Right hindlimb (tissue), 1 donor: ENCODE data around the gene PNMA8C.
A peak's percentile ranks its signal among the peaks of the same experiment; 100 is the strongest.

Experiments used
- DNase-seq: peaks from one replicate; pipeline ENCODE4 v3.0.0-alpha.2; 2018

PNMA8C gene

GRCh38 chr19:46428239-46429135 lies at the start of gene PNMA8C:
Gene PNMA8C (minus strand): TSS chr19:46428936. CDS start chr19:46428359, 577 bp downstream.
- peak; percentile 85 for DNase-seq

- DNase-seq, result no peak
Measured at GRCh38 chr19:46475986-46476385, 47.2 kb upstream of the PNMA8C start.

DNA sequence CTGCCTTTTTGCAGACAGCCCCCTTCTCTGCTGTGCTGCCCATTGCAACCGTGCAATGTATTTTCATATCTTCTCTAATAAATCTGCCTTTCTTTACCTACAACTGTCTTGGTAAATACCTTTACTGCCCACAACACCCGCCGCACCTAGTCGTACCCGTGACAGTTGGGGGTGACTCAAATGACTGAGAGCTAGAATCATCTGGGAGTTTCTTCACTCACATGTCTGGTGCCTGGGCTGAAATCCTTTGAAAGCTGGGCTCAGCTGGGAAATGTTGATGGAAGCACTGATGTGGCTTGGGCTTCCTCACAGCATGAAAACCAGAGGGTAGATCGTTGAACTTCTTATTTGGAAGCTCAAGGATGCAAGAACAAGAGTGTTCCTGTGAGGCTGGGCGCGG lies 45.5 kb upstream of the PNMA8C start:
- no peak for DNase-seq

- DNase-seq, result no peak
Measured at GRCh38 chr19:46472592-46472991, 43.9 kb upstream of the PNMA8C start.

DNA sequence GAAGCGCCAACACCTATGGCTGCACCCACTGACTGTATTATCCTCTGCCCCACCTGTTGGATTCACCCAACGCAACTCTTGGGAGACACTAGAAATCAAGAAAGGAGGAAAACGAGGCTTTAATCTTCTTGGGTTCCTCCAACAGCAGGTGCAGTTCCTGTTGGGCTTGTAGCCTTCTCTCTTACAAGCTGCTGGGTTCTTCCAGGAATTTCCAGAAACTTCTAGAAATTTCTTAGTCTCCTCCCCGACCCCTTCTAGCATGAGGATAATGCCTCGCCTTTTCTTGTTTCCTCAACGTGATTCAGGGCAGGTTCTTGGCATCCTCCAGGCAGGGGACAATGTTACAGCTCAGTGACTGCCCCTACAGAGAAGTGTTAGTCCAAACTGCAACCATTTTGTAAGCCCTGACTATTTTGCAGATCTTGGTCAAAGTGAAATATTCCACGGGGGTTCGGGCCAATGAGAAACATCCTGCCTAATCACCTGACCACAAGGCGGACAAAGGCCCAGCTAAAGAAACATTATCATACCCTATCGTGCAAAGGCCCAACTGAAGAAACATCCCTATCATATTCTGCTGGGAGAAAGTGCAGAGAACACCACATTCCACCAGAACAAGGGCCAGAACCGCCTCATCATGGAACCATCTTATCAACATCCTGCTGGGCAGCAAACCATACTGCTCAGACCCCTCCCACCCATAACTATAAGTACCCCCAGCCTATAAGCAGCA lies 43.2 kb upstream of the PNMA8C start:
- DNase-seq, result no peak

GRCh38 chr19:46471116-46471733 lies 42.5 kb upstream of the PNMA8C start, which contains the start of gene PNMA8A:
Gene PNMA8A (minus strand): TSS chr19:46471563. CDS start chr19:46471035, 528 bp downstream.
- DNase-seq, result peak; percentile 94

GRCh38 chr19:46470376-46470775 lies 41.6 kb upstream of the PNMA8C start:
- DNase-seq, result no peak

DNA sequence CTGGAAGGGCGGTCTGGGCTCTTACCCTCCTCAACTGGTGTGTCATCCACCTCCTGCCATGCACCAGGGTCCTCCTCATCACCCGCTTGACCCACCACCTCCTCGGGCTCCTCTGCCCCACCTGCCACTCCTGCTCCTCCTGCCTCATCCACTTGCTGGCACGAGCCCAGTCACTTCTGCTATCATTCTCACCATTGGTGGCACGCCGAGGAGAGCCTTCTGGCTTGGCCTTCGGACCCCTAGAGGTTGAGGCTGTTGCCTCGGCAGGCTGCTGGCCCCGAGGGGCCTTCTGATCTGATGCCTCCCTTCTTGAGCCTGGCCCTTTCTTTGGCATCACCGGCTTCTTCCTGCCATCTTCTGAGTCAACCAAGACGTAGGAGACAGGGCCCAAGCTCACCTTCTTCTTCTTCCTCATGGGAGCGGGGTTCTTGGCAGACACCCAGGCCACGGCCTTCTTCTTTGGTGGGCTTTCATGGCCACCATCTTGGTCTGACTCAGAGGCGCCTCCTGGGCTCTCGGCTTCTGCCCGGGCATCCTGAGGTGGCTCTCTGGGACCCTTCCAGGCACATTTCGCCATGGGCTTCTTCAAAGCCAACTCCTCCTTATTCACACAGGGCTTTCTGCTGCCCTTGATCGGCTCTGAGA lies 40.9 kb upstream of the PNMA8C start:
- DNase-seq, result no peak

GRCh38 chr19:46466536-46467196 lies 37.9 kb upstream of the PNMA8C start:
- DNase-seq, result peak; percentile 75

- DNase-seq, result no peak
Measured at GRCh38 chr19:46463516-46463915, 34.8 kb upstream of the PNMA8C start.

DNA sequence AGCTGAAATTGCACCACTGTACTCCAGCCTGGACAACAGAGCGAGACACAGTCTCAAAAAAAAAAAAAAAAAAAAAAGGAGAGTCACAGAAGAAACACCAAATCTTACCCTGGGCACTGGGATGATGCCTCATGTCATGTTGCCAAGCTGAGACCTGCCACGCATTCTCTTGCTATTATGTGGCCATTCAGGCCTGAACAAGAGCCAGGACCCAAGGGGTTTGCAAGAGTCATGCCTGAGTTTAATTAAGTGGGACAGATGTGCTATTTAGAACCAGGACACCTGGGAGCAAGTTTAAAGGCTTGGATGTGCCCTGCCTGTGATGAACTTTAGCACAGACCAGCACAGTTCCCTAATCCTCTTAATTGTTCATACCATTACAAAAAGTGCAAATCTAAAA lies 32.8 kb upstream of the PNMA8C start:
- no peak for DNase-seq

GRCh38 chr19:46460981-46461380 lies 32.2 kb upstream of the PNMA8C start:
- no peak for DNase-seq

- DNase-seq, result no peak
Measured at GRCh38 chr19:46460055-46460454, 31.3 kb upstream of the PNMA8C start.

DNA sequence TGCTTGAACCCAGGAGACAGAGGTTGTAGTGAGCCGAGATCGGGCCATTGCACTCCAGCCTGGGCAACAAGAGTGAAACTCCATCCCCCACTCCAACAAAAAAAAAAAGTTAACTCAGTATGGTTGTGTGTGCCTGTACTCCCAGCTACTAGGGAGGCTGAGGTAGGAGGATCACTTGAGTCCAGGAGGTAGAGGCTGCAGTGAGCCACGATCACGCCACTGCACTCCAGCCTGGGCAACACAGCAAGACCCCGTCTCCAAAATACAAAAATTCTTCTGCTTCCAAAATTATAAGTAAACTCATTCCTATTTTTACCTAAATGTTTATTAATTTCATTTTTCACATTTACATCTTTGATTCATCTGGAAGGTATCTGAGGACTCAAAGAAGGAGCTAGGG lies 28.2 kb upstream of the PNMA8C start:
- no peak for DNase-seq

- no peak for DNase-seq
Measured at GRCh38 chr19:46454244-46454643, 25.5 kb upstream of the PNMA8C start.

- no peak for DNase-seq
Measured at GRCh38 chr19:46453661-46454060, 24.9 kb upstream of the PNMA8C start.

DNA sequence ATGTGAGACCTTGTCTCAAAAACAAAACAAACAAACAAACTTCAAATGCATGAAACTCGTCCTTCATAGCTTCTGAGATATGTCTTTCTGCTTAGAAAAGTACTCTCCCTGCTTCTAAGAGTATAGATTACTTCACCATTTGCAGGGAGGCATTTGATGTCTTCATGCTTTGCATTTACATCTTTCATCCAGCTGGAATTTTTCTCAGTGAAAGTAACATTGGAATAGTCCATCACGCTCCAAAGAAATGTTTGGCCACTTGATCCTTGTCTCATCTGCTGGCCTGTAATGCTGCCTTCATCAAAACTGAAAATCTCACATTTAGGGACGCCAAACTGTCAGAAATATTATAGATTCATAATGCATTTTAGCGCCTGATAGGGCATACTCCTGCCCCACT lies 23.4 kb upstream of the PNMA8C start:
- DNase-seq, result no peak

- DNase-seq, result peak; percentile 79
Measured at GRCh38 chr19:46451352-46451751, 22.6 kb upstream of the PNMA8C start.

DNA sequence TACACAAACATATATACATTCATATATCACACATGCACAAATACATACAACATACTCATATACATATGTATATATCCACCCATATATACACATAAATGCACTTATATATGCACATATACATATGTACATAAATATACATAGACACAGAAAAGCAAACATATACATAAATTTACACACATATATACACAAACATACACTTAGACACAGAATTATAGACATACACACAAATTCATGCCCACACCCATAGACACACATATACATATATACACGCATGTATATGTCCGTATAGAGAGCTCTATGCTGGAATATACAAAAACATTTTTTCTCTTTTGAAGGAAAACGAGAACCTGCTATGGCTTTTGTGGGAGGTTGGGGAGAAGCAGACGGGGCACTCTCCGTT lies 22.0 kb upstream of the PNMA8C start:
- no peak for DNase-seq

DNA sequence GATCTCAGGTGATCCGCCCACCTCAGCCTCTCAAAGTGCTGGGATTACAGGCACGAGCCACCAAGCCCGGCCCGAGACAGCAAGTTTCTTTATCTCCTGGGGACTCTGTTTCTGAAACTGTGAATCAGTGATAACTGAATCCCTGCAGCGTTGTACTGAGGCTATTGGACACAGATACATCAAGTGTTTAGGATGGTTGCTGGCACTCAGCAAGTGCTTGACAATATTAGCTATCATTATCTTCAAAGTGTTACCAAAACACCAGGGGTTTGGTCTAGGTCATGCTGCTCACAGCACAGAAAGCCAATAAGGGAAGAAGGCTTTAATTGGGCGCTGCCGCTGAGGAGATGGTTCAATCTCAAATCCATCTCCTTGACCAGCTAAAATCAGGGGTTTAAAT lies 20.5 kb upstream of the PNMA8C start:
- no peak for DNase-seq

GRCh38 chr19:46448601-46449000 lies 19.9 kb upstream of the PNMA8C start:
- no peak for DNase-seq

GRCh38 chr19:46447824-46448223 lies 19.1 kb upstream of the PNMA8C start:
- peak; percentile 58 for DNase-seq
